ENCODE results near the gene PCK2. TPM values are rescaled to one million over a fixed set of nuclear protein-coding genes. Genes with fewer than 3 reads are reported as not detected.

Gene PCK2
- total and polyA plus RNA-seq, 2 of the 13 experiments (the other 11 are each of a cell fraction or from before 2014, with no cell fraction given), result 129 to 272 TPM

- TF ChIP-seq GABPA (IDR thresholded peaks at IDR 0.05; ENCODE audit: low read depth, low read length) (no peak), GABPA (CRISPR knock-in tag; IDR thresholded peaks at IDR 0.05; ENCODE audit: low read depth) (no peak), SMARCC2 (IDR thresholded peaks at IDR 0.05) (peak; percentile 62; the same call in 1 of the 2 replicates), CBFB (CRISPR knock-in tag; IDR thresholded peaks at IDR 0.05) (peak; percentile 98), HNRNPLL (IDR thresholded peaks at IDR 0.05; ENCODE audit: low read depth, low read length, poor library complexity, severe bottlenecking) (peak; percentile 14), CERS6 (CRISPR knock-in tag; IDR thresholded peaks at IDR 0.05) (peak; percentile 96), POLR2AphosphoS2 (IDR thresholded peaks at IDR 0.05; ENCODE audit: low read depth, low read length) (0 out of 2 replicates have a peak, but pooled peaks have one; percentile 26), RELA (CRISPR knock-in tag; IDR thresholded peaks at IDR 0.05) (peak; percentile 94), ZNF720 (CRISPR knock-in tag; IDR thresholded peaks at IDR 0.05) (0 out of 2 replicates have a peak, but pooled peaks have one; percentile 90), ZBTB40 (IDR thresholded peaks at IDR 0.05) (no peak; the same call in 1 of the 2 replicates), ZBTB40 (CRISPR knock-in tag; IDR thresholded peaks at IDR 0.05) (peak; percentile 81; the same call in 1 of the 2 replicates), TEAD3 (CRISPR knock-in tag; optimal IDR thresholded peaks at IDR 0.05; ENCODE audit: borderline replicate concordance) (peak; percentile 92), ZSCAN20 (CRISPR knock-in tag; IDR thresholded peaks at IDR 0.05; ENCODE audit: borderline replicate concordance) (peak; percentile 25; the same call in 1 of the 2 replicates), ZNF761 (CRISPR knock-in tag; conservative IDR thresholded peaks at IDR 0.05) (peak; percentile 98), NRL (CRISPR knock-in tag; IDR thresholded peaks at IDR 0.05; ENCODE audit: borderline replicate concordance) (peak; percentile 93), ZKSCAN1 (IDR thresholded peaks at IDR 0.05; ENCODE audit: low read length) (peak; percentile 62), ZNF75D (CRISPR knock-in tag; IDR thresholded peaks at IDR 0.05; ENCODE audit: borderline replicate concordance) (no peak; the same call in 1 of the 2 replicates), ZBTB20 (CRISPR knock-in tag; IDR thresholded peaks at IDR 0.05; ENCODE audit: borderline replicate concordance, low read depth) (peak; percentile 96), RBFOX2 (IDR thresholded peaks at IDR 0.05; ENCODE audit: low read depth, low read length) (peak; percentile 88)
These were observed 19.9 kb downstream of the PCK2 start (continued) for GRCh38 chr14:24113801-24114531.
